HG02588 (cell line): ENCODE results near the gene UBTF.

Experiments
- ATAC-seq: cut with Tn5 transposase; IDR thresholded peaks from one replicate; pipeline ENCODE4 v1.9.1; 2021; ENCODE audit warnings: mild to moderate bottlenecking, moderate library complexity; ENCODE audit not compliant: unreplicated experiment

Gene UBTF

DNA sequence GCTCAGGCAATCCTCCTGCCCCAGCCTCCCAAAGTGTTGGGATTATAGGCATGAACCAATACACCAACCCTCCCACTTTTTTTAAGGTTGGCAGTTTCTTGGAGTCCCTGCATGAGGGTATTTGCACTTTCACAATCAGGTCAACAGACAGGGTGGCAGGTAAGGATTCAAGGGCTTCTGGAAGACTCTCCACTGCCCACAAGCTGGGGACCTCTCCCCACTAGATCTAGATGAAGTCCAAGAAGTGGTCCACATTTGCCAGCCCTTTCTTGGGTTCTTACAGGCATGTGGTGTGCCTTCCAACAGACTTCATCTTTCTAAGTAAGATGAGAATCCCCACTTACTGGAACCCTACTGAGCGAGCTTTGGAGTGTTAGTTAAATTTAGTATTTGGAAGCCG, 45.0 kb downstream of the UBTF start:
- no peak for ATAC-seq

DNA sequence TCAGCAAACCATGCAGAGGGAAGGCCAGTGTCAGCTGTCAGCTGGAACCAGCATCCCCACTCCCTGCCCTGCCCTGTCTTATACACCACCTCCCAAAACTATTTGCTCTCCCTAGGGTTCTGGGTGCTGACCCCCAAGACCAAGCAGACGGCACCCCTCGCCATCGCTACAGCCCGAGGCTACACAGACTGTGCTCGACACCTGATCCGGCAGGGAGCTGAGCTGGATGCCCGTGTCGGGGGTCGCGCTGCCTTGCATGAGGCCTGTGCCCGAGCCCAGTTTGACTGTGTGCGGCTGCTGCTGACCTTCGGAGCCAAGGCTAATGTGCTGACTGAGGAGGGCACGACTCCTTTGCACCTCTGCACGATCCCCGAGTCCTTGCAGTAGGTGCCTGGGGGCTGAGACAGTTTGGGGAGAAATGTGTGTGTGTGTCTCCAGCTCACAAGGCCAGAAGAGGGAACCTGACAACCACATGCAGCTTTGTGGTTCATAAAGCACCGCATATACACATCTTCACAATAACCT, 47.5 kb downstream of the UBTF start:
- ATAC-seq, result no peak

- no peak for ATAC-seq
Observed at GRCh38 chr17:44170499-44171201, 48.8 kb downstream of the UBTF start, which contains the start of gene ASB16. Gene ASB16, plus strand, starts transcription at chr17:44170704. Its CDS starts 86 bp downstream, at chr17:44170790.

DNA sequence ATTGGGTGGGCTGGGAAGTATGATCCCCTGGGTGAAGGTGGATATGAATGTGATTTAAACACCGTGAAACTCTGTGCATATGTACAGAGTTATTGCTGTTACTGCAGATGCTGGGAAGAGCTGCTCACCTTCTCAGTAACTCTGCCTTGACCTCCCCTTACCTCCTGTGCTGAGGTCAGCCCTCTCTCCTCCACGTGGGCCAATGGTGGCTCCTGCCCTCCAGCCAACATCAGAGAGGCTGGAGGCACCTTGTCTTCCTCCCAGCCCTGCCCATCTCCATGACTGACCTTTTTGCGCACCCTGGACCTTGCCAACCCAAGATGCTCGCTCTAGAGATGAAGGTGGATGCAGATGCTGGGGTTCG, 49.4 kb downstream of the UBTF start:
- ATAC-seq, result no peak

GRCh38 chr17:44167181-44167861, 52.2 kb downstream of the UBTF start:
- ATAC-seq, result no peak

GRCh38 chr17:44164476-44164875, 55.0 kb downstream of the UBTF start:
- no peak for ATAC-seq

DNA sequence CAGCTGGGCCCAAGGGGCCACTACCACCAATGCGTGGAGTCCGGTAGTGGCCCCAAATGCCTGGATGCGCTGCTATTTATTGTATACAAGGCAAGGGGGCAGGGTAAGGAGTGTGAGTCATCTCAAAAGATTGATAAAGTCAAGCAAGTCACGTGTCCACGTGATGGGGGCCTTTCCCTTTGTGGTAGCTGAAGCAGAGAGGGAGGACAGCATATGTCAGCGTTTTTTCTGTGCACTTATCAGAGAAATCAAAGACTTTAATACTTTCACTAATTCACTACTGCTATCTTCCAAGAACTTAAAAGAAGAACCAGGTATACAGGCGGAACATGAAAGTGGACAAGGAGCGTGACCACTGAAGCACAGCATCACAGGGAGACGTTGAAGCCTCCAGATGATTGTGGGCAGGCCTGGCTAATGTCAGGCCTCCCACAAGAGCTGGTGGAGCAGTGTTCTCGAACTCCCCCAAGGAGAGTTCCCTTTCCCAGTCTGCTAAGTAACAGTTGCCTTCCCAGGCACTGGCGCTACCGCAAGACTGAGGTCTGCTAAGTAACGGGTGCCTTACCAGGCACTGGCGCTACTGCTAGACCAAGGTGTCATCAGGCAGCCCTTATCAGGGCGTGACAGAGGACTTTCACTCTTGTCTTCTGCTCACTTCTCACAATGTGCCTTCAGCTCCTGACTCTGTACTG, 59.8 kb downstream of the UBTF start:
- ATAC-seq, result no peak

- ATAC-seq, result no peak
Observed at GRCh38 chr17:44155488-44155887, 64.0 kb downstream of the UBTF start.
